CD8-positive, alpha-beta memory T cell (primary cell): ENCODE measurements around the gene SMYD4. TPM values are rescaled to one million over a fixed set of nuclear protein-coding genes. Genes with fewer than 3 reads are reported as not detected.

Experiments
- CTCF ChIA-PET: fragments of 350-600 bp; sonication (Branson Sonifier 250); formaldehyde crosslinking; loops from one replicate; lab custom pipeline; 2021; ENCODE audit warnings: antibody characterized with exemption; lab: Charles Lee
- POLR2A ChIA-PET: fragments of 350-600 bp; sonication (Branson Sonifier 250); formaldehyde crosslinking; loops from one replicate; lab custom pipeline; 2021; ENCODE audit warnings: antibody characterized with exemption; lab: Charles Lee
- DNase-seq, 5 donors: peaks; one replicate each; pipeline versions ENCODE4 v3.0.0 to v3.0.0-alpha.2; 2020 to 2022; ENCODE audit warnings: mixed read lengths in 1 of 5
- H3K27ac ChIP-seq: one replicate; pipeline ENCODE4 v1.7.0; 2013; ENCODE audit warnings: low read depth, mild to moderate bottlenecking, low read length, moderate library complexity
- H3K27me3 ChIP-seq: 2 replicates; pipeline ENCODE4 v1.7.0; 2013; ENCODE audit warnings: low read length, mild to moderate bottlenecking; ENCODE audit not compliant: insufficient read depth, poor library complexity, severe bottlenecking
- H3K36me3 ChIP-seq: 2 replicates; pipeline ENCODE4 v1.7.0; 2013; ENCODE audit warnings: mild to moderate bottlenecking, low read length, moderate library complexity; ENCODE audit not compliant: insufficient read depth
- H3K4me1 ChIP-seq: 2 replicates; pipeline ENCODE4 v1.7.0; 2013; ENCODE audit warnings: mild to moderate bottlenecking, low read length, moderate library complexity; ENCODE audit not compliant: insufficient read depth
- H3K4me3 ChIP-seq: 2 replicates; pipeline ENCODE4 v1.7.0; 2013; ENCODE audit warnings: mild to moderate bottlenecking, low read length
- H3K9me3 ChIP-seq: 2 replicates; pipeline ENCODE4 v1.7.0; 2013; ENCODE audit warnings: mild to moderate bottlenecking, low read length
- H3K27ac Mint-ChIP-seq, 8 donors: one replicate each; pipeline ENCODE4 v1.8.0; 2020 to 2021; ENCODE audit warnings: mixed read lengths in 8 of 8, mild to moderate bottlenecking in 6 of 8, inconsistent platforms in 3 of 8, moderate library complexity in 3 of 8
- H3K27me3 Mint-ChIP-seq, 2 donors: one replicate each; pipeline ENCODE4 v1.8.0; 2020 to 2021; ENCODE audit warnings: mixed read lengths in 2 of 2, mild to moderate bottlenecking in 1 of 2, moderate library complexity in 1 of 2
- H3K36me3 Mint-ChIP-seq, 3 donors: one replicate each; pipeline ENCODE4 v1.8.0; 2020 to 2021; ENCODE audit warnings: mixed read lengths in 3 of 3, inconsistent platforms in 1 of 3, mild to moderate bottlenecking in 1 of 3
- H3K4me1 Mint-ChIP-seq, 3 donors: one replicate each; pipeline ENCODE4 v1.8.0; 2020 to 2021; ENCODE audit warnings: mixed read lengths in 3 of 3, inconsistent platforms in 1 of 3, mild to moderate bottlenecking in 1 of 3
- H3K4me3 Mint-ChIP-seq, 7 donors: one replicate each; pipeline ENCODE4 v1.8.0; 2020 to 2021; ENCODE audit warnings: mixed read lengths in 7 of 7, mild to moderate bottlenecking in 6 of 7, moderate library complexity in 4 of 7, inconsistent platforms in 2 of 7
- H3K9me3 Mint-ChIP-seq, 5 donors: one replicate each; pipeline ENCODE4 v1.8.0; 2020 to 2022; ENCODE audit warnings: mixed read lengths in 5 of 5, mild to moderate bottlenecking in 3 of 5, moderate library complexity in 2 of 5, inconsistent platforms in 1 of 5
- polyA plus RNA-seq: library from polyadenylated mRNA; unstranded; fragments of 300-500 nt; fragmentation: Illumina TruSeq; gene quantifications from one replicate; pipeline ENCODE4 v1.2.3, GENCODE V29; 2021
- total RNA-seq, 2 experiments: library from RNA; stranded (reverse); gene quantifications; one replicate each; pipeline ENCODE4 v1.2.3, GENCODE V29; 2021

Gene SMYD4, protein sequence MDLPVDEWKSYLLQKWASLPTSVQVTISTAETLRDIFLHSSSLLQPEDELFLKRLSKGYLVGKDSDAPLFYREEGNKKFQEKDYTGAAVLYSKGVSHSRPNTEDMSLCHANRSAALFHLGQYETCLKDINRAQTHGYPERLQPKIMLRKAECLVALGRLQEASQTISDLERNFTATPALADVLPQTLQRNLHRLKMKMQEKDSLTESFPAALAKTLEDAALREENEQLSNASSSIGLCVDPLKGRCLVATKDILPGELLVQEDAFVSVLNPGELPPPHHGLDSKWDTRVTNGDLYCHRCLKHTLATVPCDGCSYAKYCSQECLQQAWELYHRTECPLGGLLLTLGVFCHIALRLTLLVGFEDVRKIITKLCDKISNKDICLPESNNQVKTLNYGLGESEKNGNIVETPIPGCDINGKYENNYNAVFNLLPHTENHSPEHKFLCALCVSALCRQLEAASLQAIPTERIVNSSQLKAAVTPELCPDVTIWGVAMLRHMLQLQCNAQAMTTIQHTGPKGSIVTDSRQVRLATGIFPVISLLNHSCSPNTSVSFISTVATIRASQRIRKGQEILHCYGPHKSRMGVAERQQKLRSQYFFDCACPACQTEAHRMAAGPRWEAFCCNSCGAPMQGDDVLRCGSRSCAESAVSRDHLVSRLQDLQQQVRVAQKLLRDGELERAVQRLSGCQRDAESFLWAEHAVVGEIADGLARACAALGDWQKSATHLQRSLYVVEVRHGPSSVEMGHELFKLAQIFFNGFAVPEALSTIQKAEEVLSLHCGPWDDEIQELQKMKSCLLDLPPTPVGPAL
- 10 to 100 TPM; 18.7 to 20.1 TPM for total RNA-seq
- polyA plus RNA-seq = 16.4 TPM

DNA sequence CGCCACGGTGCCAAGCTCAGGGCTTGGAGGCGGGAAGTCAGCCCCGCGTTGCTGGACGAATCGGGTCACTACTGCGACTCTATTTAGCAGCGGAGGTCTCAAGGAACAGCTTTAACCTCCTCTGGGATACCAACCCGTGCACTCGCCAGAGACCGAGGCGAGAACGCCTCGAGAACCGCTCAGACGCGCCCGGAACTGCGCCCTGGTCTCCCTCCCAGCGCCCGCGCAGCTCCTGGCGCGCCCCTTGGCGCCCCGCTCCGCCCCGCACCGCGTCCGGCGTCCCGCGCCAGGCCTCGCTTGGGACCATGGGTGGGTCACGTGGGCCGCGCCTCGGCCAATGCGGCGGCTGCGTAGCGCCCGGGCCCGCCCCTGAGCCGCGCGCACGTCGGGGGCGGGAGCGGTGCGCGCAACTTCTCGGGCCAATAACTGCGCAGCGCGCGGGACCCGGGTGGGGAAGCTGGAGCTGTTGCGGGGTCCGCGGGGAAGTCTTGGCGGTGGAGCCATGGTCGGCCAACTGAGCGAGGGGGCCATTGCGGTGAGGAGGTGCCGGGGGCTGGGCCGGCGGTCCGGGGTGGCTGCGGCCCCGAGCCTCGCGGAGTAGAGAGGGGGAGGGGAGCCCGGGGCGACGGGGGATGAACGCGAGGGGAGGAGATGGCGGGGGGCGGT lies at the start of gene SMYD4, which contains the start of gene RPA1:
Gene SMYD4, minus strand, starts transcription at position 311 of the 666 bp plus-strand sequence. CDS start 1,908 bp downstream, outside the sequence.
Gene RPA1, plus strand, starts transcription at position 414 of the 666 bp plus-strand sequence. Its CDS starts 89 bp downstream, at position 503.
- H3K4me1 Mint-ChIP-seq = peaks cover 45 to 72% (median 68%) of the 10 kb centered on the region in 3 donors
- DNase-seq = peak; percentile 85 to 92 (median 89)
- Histone ChIP-seq H3K4me3 (peak within 1 kb of the TSS; percentile 97), H3K27me3 (no peaks in the 10 kb centered on the region), H3K4me1 (peaks cover 34% of the 10 kb centered on the region), H3K27ac (peak within 1 kb of the TSS; percentile 78), H3K36me3 (no peaks in the 10 kb centered on the region), H3K9me3 (no peaks in the 10 kb centered on the region)
- peaks cover 4 to 42% (median 12%) of the 10 kb centered on the region in 3 donors for H3K36me3 Mint-ChIP-seq
- peak within 1 kb of the TSS; percentile 85 to 99 (median 92) for H3K27ac Mint-ChIP-seq
- H3K27me3 Mint-ChIP-seq = no peaks in the 10 kb centered on the region
- CTCF ChIA-PET = interaction anchor here (0.9 to 1.4 kb wide), 4 partner anchors 10 to 110 kb away, joined by 3 to 5 read pairs (median 4); no protein-coding TSS in a partner anchor
- H3K4me3 Mint-ChIP-seq = peak within 1 kb of the TSS; percentile 95 to 100 (median 97)
- POLR2A ChIA-PET = interaction anchor here (0.9 to 2.4 kb wide), 5 partner anchors 27 to 180 kb away, joined by 3 to 20 read pairs (median 4); partner anchors contain the start of genes RILP and WDR81
- no peaks in the 10 kb centered on the region for H3K9me3 Mint-ChIP-seq

DNA sequence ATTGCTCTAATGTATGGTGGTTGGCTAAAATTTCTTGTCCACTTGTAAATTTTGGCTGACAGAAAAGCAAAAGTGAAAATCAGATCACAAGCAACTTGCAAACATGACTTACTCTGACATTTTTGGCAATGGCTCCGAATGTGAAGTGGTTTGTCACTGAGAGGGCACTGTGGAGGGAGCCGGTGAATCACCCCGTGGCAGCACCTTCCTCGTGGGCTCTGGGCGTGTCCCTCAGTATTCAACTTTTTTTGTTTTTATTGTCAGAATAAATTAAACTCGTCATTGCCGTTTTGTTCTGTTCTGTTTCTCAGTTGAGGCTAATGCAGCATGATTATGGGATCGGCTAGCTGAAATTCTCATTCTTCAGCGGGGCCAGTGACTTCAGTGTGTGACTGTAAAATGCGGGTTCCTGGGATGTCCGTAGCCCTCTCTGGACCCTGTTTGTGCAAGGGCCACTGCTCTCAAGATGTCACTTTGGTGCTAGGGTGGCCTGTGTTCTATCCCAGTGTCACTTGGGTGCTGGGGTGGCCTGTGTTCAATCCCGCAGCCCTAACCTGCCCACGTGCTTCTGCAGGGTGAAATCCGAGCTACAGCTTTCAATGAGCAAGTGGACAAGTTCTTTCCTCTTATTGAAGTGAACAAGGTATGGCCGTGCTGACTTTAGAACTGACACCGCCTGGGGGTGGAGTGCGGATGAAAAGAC lies 48.9 kb upstream of the SMYD4 start:
- Mint-ChIP-seq H3K4me3 (no peak overlapping the region), H3K27ac (peak overlapping the region in 1 of 8 donors; percentile 88), H3K4me1 (peaks cover 2 to 8% (median 2%) of the 10 kb centered on the region in 3 donors), H3K36me3 (peaks cover 16 to 88% (median 18%) of the 10 kb centered on the region in 3 donors), H3K27me3 (no peaks in the 10 kb centered on the region), H3K9me3 (no peaks in the 10 kb centered on the region)
- Histone ChIP-seq H3K4me1 (peaks cover 6% of the 10 kb centered on the region), H3K27ac (no peak overlapping the region), H3K36me3 (peaks cover 58% of the 10 kb centered on the region), H3K27me3 (no peaks in the 10 kb centered on the region), H3K4me3 (no peak overlapping the region), H3K9me3 (no peaks in the 10 kb centered on the region)
- no peak for DNase-seq
- ChIA-PET CTCF (interaction anchor here (1.1 to 1.9 kb wide), 2 partner anchors 209 to 403 kb away, joined by 3 to 4 read pairs; no protein-coding TSS in a partner anchor), POLR2A (no interaction called here)

DNA sequence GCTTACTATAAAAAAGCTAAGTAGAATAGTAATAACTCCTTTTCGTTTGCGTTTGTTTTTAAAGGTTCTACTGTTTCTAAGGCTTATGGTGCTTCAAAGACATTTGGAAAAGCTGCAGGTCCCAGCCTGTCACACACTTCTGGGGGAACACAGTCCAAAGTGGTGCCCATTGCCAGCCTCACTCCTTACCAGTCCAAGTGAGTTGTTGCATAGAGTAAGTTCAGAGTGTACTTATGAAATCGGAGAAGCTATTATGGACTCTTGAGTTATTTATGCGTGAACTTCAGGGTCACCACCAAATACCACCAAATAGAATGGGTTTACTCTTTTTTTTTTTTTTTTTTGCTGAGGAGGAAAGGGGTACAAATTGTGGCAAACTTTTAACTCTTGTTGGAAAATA lies 45.9 kb upstream of the SMYD4 start:
- Mint-ChIP-seq H3K27me3 (peaks cover 0 to 1% of the 10 kb centered on the region in 2 donors), H3K27ac (peak overlapping the region in 1 of 8 donors; percentile 57), H3K4me3 (no peak overlapping the region), H3K36me3 (peaks cover 16 to 81% (median 23%) of the 10 kb centered on the region in 3 donors), H3K9me3 (no peaks in the 10 kb centered on the region), H3K4me1 (peaks cover 29 to 37% (median 31%) of the 10 kb centered on the region in 3 donors)
- CTCF ChIA-PET = interaction anchor here (2.4 kb wide), 1 partner anchor 10 kb away, joined by 9 read pairs; no protein-coding TSS in a partner anchor
- Histone ChIP-seq H3K27me3 (no peaks in the 10 kb centered on the region), H3K36me3 (peaks cover 48% of the 10 kb centered on the region), H3K4me1 (peaks cover 34% of the 10 kb centered on the region), H3K4me3 (no peak overlapping the region), H3K27ac (no peak overlapping the region), H3K9me3 (no peaks in the 10 kb centered on the region)
- no peak for DNase-seq
- POLR2A ChIA-PET = no interaction called here

DNA sequence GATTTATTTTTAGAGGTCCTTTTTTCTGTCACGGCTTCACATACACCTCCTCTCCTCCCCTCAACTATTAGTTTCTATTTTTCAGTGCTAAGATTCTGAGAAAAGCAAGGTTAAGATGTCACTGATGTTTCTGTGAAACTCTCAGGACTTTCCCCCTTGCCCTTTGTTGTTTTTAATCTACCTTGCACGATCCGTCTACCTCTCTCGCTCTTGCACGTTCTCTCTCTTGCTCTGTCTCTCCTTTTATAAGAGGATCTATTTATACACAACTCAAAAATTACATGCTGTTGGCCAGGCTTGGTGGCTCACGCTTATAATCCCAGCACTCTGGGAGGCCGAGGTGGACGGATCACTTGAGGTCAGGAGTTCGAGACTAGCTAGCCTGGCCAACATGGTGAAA lies 43.7 kb upstream of the SMYD4 start:
- no peaks in the 10 kb centered on the region for H3K9me3 Mint-ChIP-seq
- POLR2A ChIA-PET = no interaction called here
- peak overlapping the region in 3 of 7 donors; percentile 45 to 53 (median 48) for H3K4me3 Mint-ChIP-seq
- CTCF ChIA-PET = no interaction called here
- H3K36me3 Mint-ChIP-seq = peaks cover 16 to 59% (median 16%) of the 10 kb centered on the region in 3 donors
- H3K9me3 ChIP-seq = no peaks in the 10 kb centered on the region
- DNase-seq = peak in 1 of 5 donors; percentile 18
- peaks cover 41 to 51% (median 43%) of the 10 kb centered on the region in 3 donors for H3K4me1 Mint-ChIP-seq
- no peak overlapping the region for H3K27ac ChIP-seq
- H3K4me3 ChIP-seq = no peak overlapping the region
- H3K27ac Mint-ChIP-seq = peak overlapping the region in 6 of 8 donors; percentile 63 to 96 (median 80)
- H3K36me3 ChIP-seq = peaks cover 27% of the 10 kb centered on the region
- H3K27me3 ChIP-seq = no peaks in the 10 kb centered on the region
- H3K27me3 Mint-ChIP-seq = peaks cover 0 to 1% of the 10 kb centered on the region in 2 donors
- H3K4me1 ChIP-seq = peaks cover 45% of the 10 kb centered on the region

DNA sequence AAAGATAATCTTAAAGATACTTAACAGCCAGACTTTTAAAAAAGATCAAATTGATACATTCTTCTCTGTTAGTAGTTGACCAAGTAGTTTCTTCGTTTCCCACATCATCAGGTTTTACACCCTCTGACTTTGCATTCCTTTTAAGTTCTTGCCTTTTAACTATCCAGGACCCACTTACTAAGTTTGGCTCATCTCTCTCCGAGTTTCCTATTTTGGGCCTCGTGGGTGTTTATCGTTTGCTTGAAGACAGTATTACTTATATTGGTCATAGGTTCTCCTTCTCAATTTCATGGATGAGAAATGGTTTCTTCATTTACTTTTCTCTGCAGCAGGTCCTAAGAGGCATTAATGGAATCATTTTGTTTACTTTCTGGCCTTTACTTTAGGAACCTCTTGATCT lies 43.3 kb upstream of the SMYD4 start:
- ChIA-PET POLR2A (interaction anchor here (0.7 kb wide), 1 partner anchor 11 kb away, joined by 6 read pairs; no protein-coding TSS in a partner anchor), CTCF (no interaction called here)
- H3K4me3 Mint-ChIP-seq = peak overlapping the region in 3 of 7 donors; percentile 18 to 48 (median 37)
- peaks cover 41 to 53% (median 46%) of the 10 kb centered on the region in 3 donors for H3K4me1 Mint-ChIP-seq
- peaks cover 0 to 1% of the 10 kb centered on the region in 2 donors for H3K27me3 Mint-ChIP-seq
- peak overlapping the region in 7 of 8 donors; percentile 27 to 96 (median 80) for H3K27ac Mint-ChIP-seq
- DNase-seq = no peak
- peaks cover 45% of the 10 kb centered on the region for H3K4me1 ChIP-seq
- peaks cover 14 to 58% (median 16%) of the 10 kb centered on the region in 3 donors for H3K36me3 Mint-ChIP-seq
- no peaks in the 10 kb centered on the region for H3K27me3 ChIP-seq
- H3K9me3 ChIP-seq = no peaks in the 10 kb centered on the region
- H3K27ac ChIP-seq = no peak overlapping the region
- no peaks in the 10 kb centered on the region for H3K9me3 Mint-ChIP-seq
- H3K36me3 ChIP-seq = peaks cover 24% of the 10 kb centered on the region
- H3K4me3 ChIP-seq = no peak overlapping the region

DNA sequence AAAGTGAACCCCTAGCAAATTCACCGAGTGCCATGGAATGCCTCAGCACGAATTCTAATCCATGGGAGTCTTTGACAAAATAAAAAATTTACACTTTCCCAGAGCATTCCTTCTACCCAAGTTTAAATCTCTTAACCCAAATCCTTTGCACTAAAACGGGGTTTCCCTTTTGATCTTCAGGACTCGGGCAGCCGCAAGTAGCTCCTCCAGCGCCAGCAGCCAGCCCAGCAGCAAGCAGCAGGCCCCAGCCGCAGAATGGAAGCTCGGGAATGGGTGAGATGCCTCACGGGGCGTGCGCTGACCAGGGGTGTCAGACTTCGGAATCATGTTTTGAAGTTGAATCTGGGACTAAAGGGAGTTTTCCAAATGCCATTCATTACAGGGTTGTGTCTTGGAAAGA lies 42.6 kb upstream of the SMYD4 start:
- no peak overlapping the region for H3K27ac ChIP-seq
- H3K9me3 Mint-ChIP-seq = no peaks in the 10 kb centered on the region
- ChIA-PET POLR2A (interaction anchor here (0.7 kb wide), 1 partner anchor 12 kb away, joined by 6 read pairs; no protein-coding TSS in a partner anchor), CTCF (interaction anchor here (1.1 kb wide), 1 partner anchor 11 kb away, joined by 3 read pairs; no protein-coding TSS in a partner anchor)
- no peaks in the 10 kb centered on the region for H3K27me3 ChIP-seq
- H3K36me3 ChIP-seq = peaks cover 19% of the 10 kb centered on the region
- H3K27ac Mint-ChIP-seq = peak overlapping the region in 7 of 8 donors; percentile 41 to 98 (median 91)
- H3K4me3 ChIP-seq = peak overlapping the region; percentile 9
- peaks cover 41 to 53% (median 47%) of the 10 kb centered on the region in 3 donors for H3K4me1 Mint-ChIP-seq
- peak overlapping the region in 3 of 7 donors; percentile 61 to 83 (median 82) for H3K4me3 Mint-ChIP-seq
- no peaks in the 10 kb centered on the region for H3K9me3 ChIP-seq
- no peak for DNase-seq
- peaks cover 16 to 53% (median 18%) of the 10 kb centered on the region in 3 donors for H3K36me3 Mint-ChIP-seq
- peaks cover 0 to 1% of the 10 kb centered on the region in 2 donors for H3K27me3 Mint-ChIP-seq
- H3K4me1 ChIP-seq = peaks cover 45% of the 10 kb centered on the region
